Adrenal gland (tissue), 5 donors: ENCODE data around the gene MRPL24.

Source experiments
- CTCF ChIP-seq, 6 experiments: fragments of 450-650 bp in 4 of 6; fragments of 200-600 bp in 2 of 6; sonication (generic) in 1 of 6; IDR thresholded peaks; 1 replicate in 5 of 6; 2 replicates in 1 of 6; pipeline versions ENCODE4 v1.5.1 to v1.8.0; 2016 to 2021; ENCODE audit warnings: antibody characterized with exemption in 6 of 6, mild to moderate bottlenecking in 2 of 6, moderate library complexity in 1 of 6
- POLR2A ChIP-seq, 2 donors: fragments of 450-650 bp; IDR thresholded peaks; one replicate each; pipeline ENCODE4 v1.6.1; 2017; ENCODE audit warnings: antibody characterized with exemption in 2 of 2, mild to moderate bottlenecking in 2 of 2, moderate library complexity in 1 of 2
- donor health status: DM: no; HTN: no; CAD: no.

GRCh38 chr1:156746406-156746727 lies 5.5 kb upstream of the MRPL24 start:
- TF ChIP-seq CTCF (IDR thresholded peaks at IDR 0.05) (no peak), POLR2A (IDR thresholded peaks at IDR 0.05) (no peak)
